Fibroblast of the aortic adventitia (primary cell): ENCODE measurements around the gene ALOXE3. TPM values are rescaled to one million over a fixed set of nuclear protein-coding genes. Genes with fewer than 3 reads are reported as not detected.
"Not testable (repeated sequence)": the region's sequence is repeated elsewhere in the genome, so short reads cannot be mapped to it uniquely, and the experiment has no call there.

Experiments
- DNase-seq: peaks from one replicate; pipeline ENCODE4 v3.0.0-alpha.2; 2010; ENCODE audit warnings: low read depth
- H3K4me3 ChIP-seq: 2 replicates; pipeline ENCODE4 v1.5.1; 2011; ENCODE audit warnings: low read depth, mild to moderate bottlenecking, control low read depth, low read length, moderate library complexity
- CTCF ChIP-seq: IDR thresholded peaks from 2 replicates; pipeline ENCODE4 v1.5.1; 2011; ENCODE audit warnings: mild to moderate bottlenecking, low read length, control low read depth, inconsistent platforms; ENCODE audit not compliant: insufficient read depth
- total RNA-seq: library from RNA; depleted of rRNA; stranded (reverse); fragments of >200 nt; gene quantifications from 2 replicates; pipeline ENCODE4 v1.2.3, GENCODE V29; 2012; ENCODE audit warnings: low replicate concordance

The ALOXE3 gene
- total RNA-seq, 1 donor: 0.09 TPM

- peak; percentile 81 for TF ChIP-seq CTCF
- peak overlapping the region; percentile 51 for H3K4me3 ChIP-seq
- peak; percentile 37 for DNase-seq
These were observed 38.8 kb downstream of the ALOXE3 start for GRCh38 chr17:8079291-8080207.

GRCh38 chr17:8077939-8078338, 40.4 kb downstream of the ALOXE3 start:
- H3K4me3 ChIP-seq, DNase-seq: not testable (repeated sequence)

GRCh38 chr17:8076502-8077266, 41.6 kb downstream of the ALOXE3 start:
- TF ChIP-seq CTCF: no peak
- H3K4me3 ChIP-seq: no peak overlapping the region
- no peak for DNase-seq

- TF ChIP-seq CTCF: no peak
- DNase-seq: no peak
- H3K4me3 ChIP-seq: no peak overlapping the region
These were observed 42.6 kb downstream of the ALOXE3 start for GRCh38 chr17:8075574-8076342.

- no peak for TF ChIP-seq CTCF
- DNase-seq: no peak
- no peak overlapping the region for H3K4me3 ChIP-seq
These were observed 43.2 kb downstream of the ALOXE3 start for GRCh38 chr17:8075081-8075480.

GRCh38 chr17:8074554-8074953, 43.8 kb downstream of the ALOXE3 start:
- no peak for DNase-seq
- no peak for TF ChIP-seq CTCF
- no peak overlapping the region for H3K4me3 ChIP-seq
